Stomach (tissue), 9 donors: ENCODE measurements around the gene DHCR24. TPM values are rescaled to one million over a fixed set of nuclear protein-coding genes. Genes with fewer than 3 reads are reported as not detected.

Experiments
- DNase-seq, 2 donors: peaks; one replicate each; pipeline versions ENCODE4 v3.0.0 to v3.0.0-alpha.2; 2013 to 2019
- H3K27ac ChIP-seq, 5 donors: fragments of 200-600 bp in 4 of 5; sonication (generic) in 4 of 5; one replicate each; pipeline ENCODE4 v1.5.1; 2013 to 2019; ENCODE audit warnings: mild to moderate bottlenecking in 1 of 5, moderate library complexity in 1 of 5
- H3K27me3 ChIP-seq, 3 donors: fragments of 200-600 bp; sonication (generic); one replicate each; pipeline ENCODE4 v1.5.1; 2017 to 2019; ENCODE audit warnings: mixed run types in 1 of 3
- H3K36me3 ChIP-seq, 4 donors: fragments of 200-600 bp; sonication (generic); 1 replicate in 3 of 4; 2 replicates in 1 of 4; pipeline ENCODE4 v1.5.1; 2016 to 2019
- H3K4me1 ChIP-seq, 4 donors: fragments of 200-600 bp; sonication (generic); one replicate each; pipeline ENCODE4 v1.5.1; 2016 to 2019
- H3K4me3 ChIP-seq, 4 donors: fragments of 200-600 bp; sonication (generic) in 3 of 4; one replicate each; pipeline ENCODE4 v1.5.1; 2016 to 2019; ENCODE audit warnings: mild to moderate bottlenecking in 1 of 4
- H3K9me3 ChIP-seq, 4 donors: fragments of 200-600 bp; sonication (generic); one replicate each; pipeline ENCODE4 v1.5.1; 2016 to 2019
- EP300 ChIP-seq: sonication (generic); formaldehyde crosslinking; IDR thresholded peaks from one replicate; pipeline ENCODE4 v1.6.1; 2017; ENCODE audit warnings: antibody characterized with exemption
- POLR2A ChIP-seq, 4 donors: fragments of 450-650 bp; IDR thresholded peaks; one replicate each; pipeline ENCODE4 v1.6.1; 2016; ENCODE audit warnings: antibody characterized with exemption in 4 of 4, control low read depth in 2 of 4, mild to moderate bottlenecking in 1 of 4, moderate library complexity in 1 of 4
- POLR2AphosphoS5 ChIP-seq, 3 donors: sonication (generic); formaldehyde crosslinking; IDR thresholded peaks; one replicate each; pipeline ENCODE4 v1.6.1; 2016; ENCODE audit warnings: antibody characterized with exemption in 3 of 3
- WGBS, 5 donors: extraction: QIAGEN DNeasy Blood & Tissue Kit in 3 of 5; methylation state at CpG; one replicate each; pipeline versions ENCODE4 v1.1.5 to v1.1.7; 2013 to 2018; 5-methylcytosine and 5-hydroxymethylcytosine counted together
- intact Hi-C: fragments of 100-400 bp; cut with DNase I; formaldehyde crosslinking; loops from one replicate; pipeline ENCODE4 v1.15.1; 2023; ENCODE audit warnings: low total_unique reads
- polyA plus RNA-seq, 3 donors: library from polyadenylated mRNA; stranded (reverse); fragments of 200-250 nt; gene quantifications; one replicate each; pipeline ENCODE4 v1.2.3, GENCODE V29; 2013
- total RNA-seq, 5 donors: library from RNA; depleted of rRNA; stranded (reverse); fragments of >200 nt; gene quantifications; one replicate each; pipeline versions ENCODE4 v1.1.0 to v1.2.3, GENCODE V29; 2014 to 2016
- TF ChIP-seq, protein P1 (sequence below), 7 experiments: fragments of 450-650 bp in 4 of 7; fragments of 200-600 bp in 3 of 7; sonication (generic) in 3 of 7; IDR thresholded peaks; one replicate each; pipeline ENCODE4 v1.5.1; 2016 to 2019; ENCODE audit warnings: antibody characterized with exemption in 7 of 7, control low read depth in 2 of 7, mild to moderate bottlenecking in 1 of 7
- donor health status: healthy with polysubstance abuse.
- donor health status: Bipolar disorder and iron deficiency.
- donor health status: healthy.

Gene DHCR24
- total and polyA plus RNA-seq, 8 donors, result 20.0 to 347 (median 69.0) TPM

DNA sequence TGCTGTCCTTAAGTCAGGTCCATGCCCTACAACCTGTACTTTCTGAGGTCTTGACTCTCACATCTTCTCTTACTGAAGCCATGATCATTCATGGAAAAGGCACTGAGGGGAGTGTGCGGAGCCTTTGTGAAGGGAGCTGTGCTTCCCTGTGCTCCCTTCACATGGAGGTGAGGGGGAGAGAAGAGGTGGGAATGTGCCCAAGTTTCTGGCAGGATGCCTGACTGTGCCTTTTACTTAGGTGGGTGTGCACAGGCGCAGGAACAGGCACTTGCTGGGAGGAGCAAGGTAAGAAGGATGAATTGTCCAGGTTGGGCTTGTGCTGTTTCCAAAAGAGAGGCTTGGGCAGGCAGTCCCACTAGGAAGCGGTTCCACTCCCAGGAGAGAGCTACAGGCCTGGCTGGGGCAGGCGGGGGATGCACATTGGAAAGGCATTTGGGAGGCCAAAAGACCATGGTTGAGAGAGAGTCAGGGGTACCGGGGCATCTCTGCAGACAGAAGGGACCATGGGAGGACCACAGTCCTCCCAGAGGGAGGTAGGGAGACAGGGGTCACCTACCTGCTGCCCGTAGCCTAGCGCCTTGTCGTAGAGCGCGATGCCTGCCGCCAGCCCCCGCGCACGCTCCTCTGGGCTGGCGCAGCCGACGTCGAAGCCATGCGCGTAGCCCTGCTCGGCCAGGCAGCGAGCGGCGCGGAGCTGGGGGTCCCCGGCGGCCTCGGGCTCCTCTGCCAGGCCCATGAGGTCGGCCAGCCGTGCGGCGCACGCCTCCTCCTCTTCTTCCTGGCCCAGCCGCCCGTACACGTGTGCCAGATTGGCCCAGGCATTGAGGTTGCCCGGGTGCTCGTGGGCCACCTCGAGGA lies 86.7 kb downstream of the DHCR24 start:
- no peak for DNase-seq
- no peak for TF ChIP-seq POLR2A (IDR thresholded peaks at IDR 0.05)
- TF ChIP-seq, protein P1, sequence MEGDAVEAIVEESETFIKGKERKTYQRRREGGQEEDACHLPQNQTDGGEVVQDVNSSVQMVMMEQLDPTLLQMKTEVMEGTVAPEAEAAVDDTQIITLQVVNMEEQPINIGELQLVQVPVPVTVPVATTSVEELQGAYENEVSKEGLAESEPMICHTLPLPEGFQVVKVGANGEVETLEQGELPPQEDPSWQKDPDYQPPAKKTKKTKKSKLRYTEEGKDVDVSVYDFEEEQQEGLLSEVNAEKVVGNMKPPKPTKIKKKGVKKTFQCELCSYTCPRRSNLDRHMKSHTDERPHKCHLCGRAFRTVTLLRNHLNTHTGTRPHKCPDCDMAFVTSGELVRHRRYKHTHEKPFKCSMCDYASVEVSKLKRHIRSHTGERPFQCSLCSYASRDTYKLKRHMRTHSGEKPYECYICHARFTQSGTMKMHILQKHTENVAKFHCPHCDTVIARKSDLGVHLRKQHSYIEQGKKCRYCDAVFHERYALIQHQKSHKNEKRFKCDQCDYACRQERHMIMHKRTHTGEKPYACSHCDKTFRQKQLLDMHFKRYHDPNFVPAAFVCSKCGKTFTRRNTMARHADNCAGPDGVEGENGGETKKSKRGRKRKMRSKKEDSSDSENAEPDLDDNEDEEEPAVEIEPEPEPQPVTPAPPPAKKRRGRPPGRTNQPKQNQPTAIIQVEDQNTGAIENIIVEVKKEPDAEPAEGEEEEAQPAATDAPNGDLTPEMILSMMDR (IDR thresholded peaks at IDR 0.05), result no peak
- no peak for TF ChIP-seq EP300
- TF ChIP-seq POLR2AphosphoS5 (IDR thresholded peaks at IDR 0.05), result no peak

More for the DNA sequence above, 86.7 kb downstream of the DHCR24 start:
- intact Hi-C loops, result no loop called here
- Histone ChIP-seq H3K4me3 (peak overlapping the region; percentile 52 to 63 (median 58)), H3K9me3 (no peaks in the 10 kb centered on the region), H3K4me1 (peaks cover 22 to 78% (median 40%) of the 10 kb centered on the region in 4 donors), H3K27me3 (peaks cover 0 to 18% (median 8%) of the 10 kb centered on the region in 3 donors), H3K27ac (peak overlapping the region; percentile 80 to 89 (median 86)), H3K36me3 (no peaks in the 10 kb centered on the region)
- 25 to 83% (median 31%) methylated on average over 5 to 39 of the region's 39 CpGs for WGBS, 5 donors

Other genes starting within 250 kb of the DHCR24 start
- gene MROH7, start 245.4 kb downstream of the DHCR24 start, total RNA-seq, result 10 to 100 TPM in 3 of 5 donors, 1 to 10 TPM in 2; 3.0 to 33.8 (median 15.1) TPM
- 1 to 10 TPM in 2 of 3 donors, under 1 TPM in 1; 0.68 to 2.4 (median 1.7) TPM for gene MROH7, start 245.4 kb downstream of the DHCR24 start, polyA plus RNA-seq
- 10 to 100 TPM in 3 of 5 donors, 1 to 10 TPM in 2; 1.4 to 66.1 (median 17.8) TPM for gene TTC4, start 171.3 kb downstream of the DHCR24 start, total RNA-seq
- 10 to 100 TPM; 11.7 to 14.2 (median 12.6) TPM for gene TTC4, start 171.3 kb downstream of the DHCR24 start, polyA plus RNA-seq
- 1 to 10 TPM in 2 of 5 donors, under 1 TPM in 2, not detected in 1; 0.29 to 3.6 (median 0.77) TPM for gene PARS2, start 122.7 kb downstream of the DHCR24 start, total RNA-seq
- gene PARS2, start 122.7 kb downstream of the DHCR24 start, polyA plus RNA-seq, result 1 to 10 TPM; 1.8 to 2.4 (median 2.2) TPM
- 10 to 100 TPM in 3 of 5 donors, 1 to 10 TPM in 2; 6.7 to 65.2 (median 27.4) TPM for gene TTC22, start 85.9 kb downstream of the DHCR24 start, total RNA-seq
- gene TTC22, start 85.9 kb downstream of the DHCR24 start, polyA plus RNA-seq, result 10 to 100 TPM in 2 of 3 donors, 1 to 10 TPM in 1; 4.2 to 26.1 (median 17.2) TPM
- 100 to 1,000 TPM in 1 of 5 donors, 1 to 10 TPM in 1, under 1 TPM in 2, not detected in 1; 0.55 to 130 (median 5.2) TPM for gene TMEM61, start 93.4 kb upstream of the DHCR24 start, total RNA-seq
- gene TMEM61, start 93.4 kb upstream of the DHCR24 start, polyA plus RNA-seq, result 1 to 10 TPM in 2 of 3 donors, under 1 TPM in 1; 0.76 to 5.7 (median 1.6) TPM
- gene BSND, start 111.7 kb upstream of the DHCR24 start, total RNA-seq, result not detected
- not detected for gene BSND, start 111.7 kb upstream of the DHCR24 start, polyA plus RNA-seq
- gene PCSK9, start 152.4 kb upstream of the DHCR24 start, total RNA-seq, result 10 to 100 TPM in 1 of 5 donors, 1 to 10 TPM in 3, not detected in 1; 1.1 to 26.1 (median 2.2) TPM
- 1 to 10 TPM in 2 of 3 donors, not detected in 1; 2.6 to 4.4 TPM for gene PCSK9, start 152.4 kb upstream of the DHCR24 start, polyA plus RNA-seq